Measurements from ENCODE around the gene PSMA3.
"Not testable (repeated sequence)": the region's sequence is repeated elsewhere in the genome, so short reads cannot be mapped to it uniquely, and the experiment has no call there.

The PSMA3 gene

DNA sequence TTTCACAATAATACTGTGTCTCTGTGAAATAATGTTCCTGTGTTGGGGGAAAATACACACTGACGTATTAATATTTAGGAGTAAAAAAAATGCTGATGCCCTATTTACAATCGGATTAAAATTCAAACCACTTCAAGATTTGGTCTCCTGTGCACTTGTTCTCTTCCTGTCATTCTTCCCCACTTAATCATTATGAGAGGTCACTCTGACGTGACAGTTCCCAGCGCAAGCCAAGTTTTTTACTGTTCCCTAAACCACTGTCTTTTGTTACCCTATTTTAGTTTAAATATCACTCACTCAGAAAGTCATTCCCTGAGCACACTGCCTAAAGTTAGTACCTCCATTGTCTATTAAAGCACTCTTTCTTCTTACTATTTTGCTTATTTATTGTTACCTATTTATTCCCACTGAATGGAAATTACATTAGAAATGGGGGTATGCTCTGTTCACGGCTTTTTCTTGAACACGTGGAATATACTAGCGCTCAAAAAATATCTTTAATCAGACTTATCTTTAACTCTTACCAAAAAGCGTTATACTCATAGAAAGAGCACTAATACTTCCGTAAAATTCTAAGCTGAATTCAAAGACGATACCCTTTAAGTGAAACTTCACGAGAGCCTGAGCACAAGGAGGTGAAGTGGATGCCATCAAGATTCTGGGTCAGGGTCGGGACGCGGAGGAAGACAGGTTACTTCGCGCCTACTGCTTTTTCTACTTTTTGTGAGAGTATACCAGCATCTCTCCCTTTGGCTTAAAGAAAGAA, 670 bp upstream of the PSMA3 start:
- DNase-seq (ENCODE audit: low read depth): no peak
- TF ChIP-seq, protein P1, sequence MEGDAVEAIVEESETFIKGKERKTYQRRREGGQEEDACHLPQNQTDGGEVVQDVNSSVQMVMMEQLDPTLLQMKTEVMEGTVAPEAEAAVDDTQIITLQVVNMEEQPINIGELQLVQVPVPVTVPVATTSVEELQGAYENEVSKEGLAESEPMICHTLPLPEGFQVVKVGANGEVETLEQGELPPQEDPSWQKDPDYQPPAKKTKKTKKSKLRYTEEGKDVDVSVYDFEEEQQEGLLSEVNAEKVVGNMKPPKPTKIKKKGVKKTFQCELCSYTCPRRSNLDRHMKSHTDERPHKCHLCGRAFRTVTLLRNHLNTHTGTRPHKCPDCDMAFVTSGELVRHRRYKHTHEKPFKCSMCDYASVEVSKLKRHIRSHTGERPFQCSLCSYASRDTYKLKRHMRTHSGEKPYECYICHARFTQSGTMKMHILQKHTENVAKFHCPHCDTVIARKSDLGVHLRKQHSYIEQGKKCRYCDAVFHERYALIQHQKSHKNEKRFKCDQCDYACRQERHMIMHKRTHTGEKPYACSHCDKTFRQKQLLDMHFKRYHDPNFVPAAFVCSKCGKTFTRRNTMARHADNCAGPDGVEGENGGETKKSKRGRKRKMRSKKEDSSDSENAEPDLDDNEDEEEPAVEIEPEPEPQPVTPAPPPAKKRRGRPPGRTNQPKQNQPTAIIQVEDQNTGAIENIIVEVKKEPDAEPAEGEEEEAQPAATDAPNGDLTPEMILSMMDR (IDR thresholded peaks at IDR 0.05; ENCODE audit: low read depth, low read length, missing control alignments): no peak
- H3K4me3 ChIP-seq (ENCODE audit: low read depth, low read length): peak overlapping the region; percentile 80

- no peak for DNase-seq (ENCODE audit: low read depth)
- TF ChIP-seq, protein P1 (IDR thresholded peaks at IDR 0.05; ENCODE audit: low read depth, low read length, missing control alignments): no peak
- H3K4me3 ChIP-seq (ENCODE audit: low read depth, low read length): peak overlapping the region; percentile 80
These were observed 919 bp downstream of the PSMA3 start for GRCh38 chr14:58245562-58245961.

DNA sequence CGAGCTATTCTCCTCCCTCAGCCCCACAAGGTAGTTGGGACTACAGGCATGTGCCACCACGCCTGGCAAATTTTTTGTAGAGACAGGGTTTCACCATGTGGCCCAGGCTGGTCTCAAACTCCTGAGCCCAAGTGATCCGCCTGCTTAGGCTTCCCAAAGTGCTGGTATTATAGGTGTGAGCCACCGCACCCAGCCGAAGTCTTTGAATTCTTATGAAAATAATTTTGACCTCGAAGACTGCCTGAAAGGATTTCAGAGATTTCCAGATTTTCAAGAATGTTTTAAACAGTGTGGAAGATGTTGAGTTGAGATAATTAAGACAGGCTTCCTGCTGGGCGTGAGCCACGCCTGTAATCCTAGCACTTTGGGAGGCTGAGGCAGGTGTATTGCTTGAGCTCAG, 5.0 kb downstream of the PSMA3 start:
- no peak for DNase-seq (ENCODE audit: low read depth)
- H3K4me3 ChIP-seq (ENCODE audit: low read depth, low read length): no peak overlapping the region
- TF ChIP-seq, protein P1 (IDR thresholded peaks at IDR 0.05; ENCODE audit: low read depth, low read length, missing control alignments): no peak

DNA sequence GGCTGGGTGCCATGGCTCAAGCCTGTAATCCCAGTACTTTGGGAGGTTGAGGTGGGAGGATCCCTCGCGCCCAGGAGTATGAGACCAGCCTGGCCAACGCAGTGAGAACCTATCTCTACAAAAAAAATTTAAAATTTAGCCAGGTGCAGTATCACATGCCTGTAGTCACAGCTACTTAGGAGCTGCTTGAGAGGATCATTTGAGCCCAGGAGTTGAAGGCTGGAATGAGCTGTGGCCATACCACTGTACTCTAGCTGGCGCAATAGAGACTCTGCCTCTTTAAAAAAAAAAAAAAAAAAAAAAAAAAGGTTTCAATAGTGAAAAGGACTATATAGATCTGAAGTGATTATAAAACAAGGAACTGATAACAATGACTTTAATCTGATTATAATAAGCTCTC, 13.5 kb downstream of the PSMA3 start:
- TF ChIP-seq, protein P1 (IDR thresholded peaks at IDR 0.05; ENCODE audit: low read depth, low read length, missing control alignments): no peak
- no peak overlapping the region for H3K4me3 ChIP-seq (ENCODE audit: low read depth, low read length)
- DNase-seq (ENCODE audit: low read depth): no peak

DNA sequence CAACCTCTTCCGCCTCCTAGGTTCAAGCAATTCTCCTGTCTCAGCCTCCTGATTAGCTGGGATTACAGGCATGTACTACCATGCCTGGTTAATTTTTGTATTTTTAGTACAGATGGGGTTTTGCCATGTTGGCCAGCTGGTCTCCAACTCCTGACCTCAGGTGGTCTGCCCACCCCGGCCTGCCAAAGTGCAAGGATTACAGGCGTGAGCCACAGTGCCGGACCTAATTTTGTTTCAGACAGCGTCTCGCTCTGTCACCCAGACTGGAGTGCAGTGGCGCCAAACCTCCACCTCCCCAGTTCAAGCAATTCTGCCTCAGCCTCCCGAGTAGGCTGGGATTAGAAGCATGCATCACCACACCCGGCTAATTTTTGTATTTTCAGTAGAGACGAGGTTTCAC, 17.4 kb downstream of the PSMA3 start:
- H3K4me3 ChIP-seq (ENCODE audit: low read depth, low read length); DNase-seq (ENCODE audit: low read depth): not testable (repeated sequence)

DNA sequence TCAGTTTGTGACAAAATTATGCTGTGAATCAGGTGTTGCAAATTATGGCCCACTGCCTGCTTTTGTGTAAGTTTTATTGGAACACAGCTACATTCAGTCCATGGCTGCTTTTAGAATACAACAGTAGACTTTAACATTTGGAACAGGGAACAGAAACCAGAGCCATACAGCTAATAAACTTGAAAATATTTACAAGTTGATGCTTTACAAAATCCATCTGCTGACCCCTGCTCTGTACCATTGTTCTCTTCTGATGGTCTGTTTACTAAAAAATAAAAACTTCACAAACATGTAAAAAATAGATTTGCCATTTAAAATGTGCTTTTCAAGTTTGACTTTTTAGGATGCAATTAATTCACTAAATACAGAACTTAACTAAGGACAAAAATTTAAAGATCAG, 20.8 kb downstream of the PSMA3 start:
- DNase-seq (ENCODE audit: low read depth): no peak
- H3K4me3 ChIP-seq (ENCODE audit: low read depth, low read length): no peak overlapping the region
- TF ChIP-seq, protein P1 (IDR thresholded peaks at IDR 0.05; ENCODE audit: low read depth, low read length, missing control alignments): no peak

DNA sequence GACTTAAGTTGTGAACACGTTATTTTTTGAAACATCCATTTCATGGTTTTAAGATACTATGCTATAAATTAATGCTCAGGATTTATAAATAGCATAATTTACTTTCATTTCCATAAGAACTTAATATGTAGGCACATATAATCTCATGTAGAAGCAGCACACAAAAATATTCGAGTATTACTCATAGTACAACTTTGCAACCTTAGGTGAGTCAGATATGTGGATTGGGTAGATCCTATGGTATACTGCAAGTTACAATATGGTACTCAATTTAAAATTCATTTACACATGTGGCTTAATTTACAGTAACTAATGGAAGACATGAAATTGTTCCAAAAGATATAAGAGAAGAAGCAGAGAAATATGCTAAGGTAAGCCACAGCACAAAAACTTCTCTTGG, 26.0 kb downstream of the PSMA3 start:
- no peak overlapping the region for H3K4me3 ChIP-seq (ENCODE audit: low read depth, low read length)
- DNase-seq (ENCODE audit: low read depth): no peak
- TF ChIP-seq, protein P1 (IDR thresholded peaks at IDR 0.05; ENCODE audit: low read depth, low read length, missing control alignments): no peak
